Uterus (tissue), 4 donors: ENCODE measurements around the gene GCDH. TPM values are rescaled to one million over a fixed set of nuclear protein-coding genes. Genes with fewer than 3 reads are reported as not detected.
A peak's percentile ranks its signal among the peaks of the same experiment; 100 is the strongest.

ENCODE experiments used
- DNase-seq, 2 donors: peaks; one replicate each; pipeline ENCODE4 v3.0.0-alpha.2; 2019 to 2020
- H3K27ac ChIP-seq, 2 donors: fragments of 200-600 bp; sonication (generic); 1 replicate in 1 of 2; 2 replicates in 1 of 2; pipeline ENCODE4 v1.5.1; 2016 to 2018
- H3K27me3 ChIP-seq, 2 donors: fragments of 200-600 bp; sonication (generic); one replicate each; pipeline ENCODE4 v1.5.1; 2018 to 2019; ENCODE audit warnings: control low read depth in 1 of 2
- H3K36me3 ChIP-seq, 2 donors: fragments of 200-600 bp; sonication (generic); one replicate each; pipeline ENCODE4 v1.5.1; 2019; ENCODE audit warnings: control low read depth in 1 of 2
- H3K4me1 ChIP-seq, 2 donors: fragments of 200-600 bp; sonication (generic); one replicate each; pipeline ENCODE4 v1.5.1; 2018 to 2019; ENCODE audit warnings: control low read depth in 1 of 2
- H3K4me3 ChIP-seq, 2 donors: fragments of 200-600 bp; sonication (generic); 1 replicate in 1 of 2; 2 replicates in 1 of 2; pipeline ENCODE4 v1.5.1; 2018 to 2019; ENCODE audit warnings: mild to moderate bottlenecking in 1 of 2
- H3K9me3 ChIP-seq, 2 donors: fragments of 200-600 bp; sonication (generic); one replicate each; pipeline ENCODE4 v1.5.1; 2019; ENCODE audit warnings: control low read depth in 1 of 2
- CTCF ChIP-seq, 4 experiments: fragments of 200-600 bp in 2 of 4; fragments of 450-650 bp in 2 of 4; sonication (generic) in 2 of 4; IDR thresholded peaks; one replicate each; pipeline ENCODE4 v1.5.1; 2016 to 2019; ENCODE audit warnings: antibody characterized with exemption in 4 of 4, mild to moderate bottlenecking in 2 of 4, moderate library complexity in 1 of 4
- POLR2A ChIP-seq, 2 donors: fragments of 450-650 bp; IDR thresholded peaks; one replicate each; pipeline ENCODE4 v1.6.1; 2016; ENCODE audit warnings: antibody characterized with exemption in 2 of 2, mild to moderate bottlenecking in 1 of 2, moderate library complexity in 1 of 2
- intact Hi-C: fragments of 100-400 bp; cut with DNase I; formaldehyde crosslinking; loops from one replicate; pipeline ENCODE4 v1.15.1; 2023; ENCODE audit warnings: low total_unique reads
- total RNA-seq, 4 donors: library from RNA; depleted of rRNA in 3 of 4; stranded (reverse); fragments of >200 nt in 3 of 4; gene quantifications; one replicate each; pipeline versions ENCODE4 v1.1.0 to v1.2.4, GENCODE V29; 2014 to 2023
- donor health status: DM: yes; HTN: yes; CAD: no.

Gene GCDH
- total RNA-seq, 4 donors from 2014 or later, result 6.8 to 47.9 (median 18.2) TPM

GRCh38 chr19:12932392-12933286, 41.7 kb downstream of the GCDH start:
- Histone ChIP-seq H3K9me3 (no peaks in the 10 kb centered on the region), H3K36me3 (no peaks in the 10 kb centered on the region), H3K4me3 (peak overlapping the region; percentile 89 to 95), H3K4me1 (peaks cover 0 to 4% of the 10 kb centered on the region in 2 donors), H3K27me3 (no peaks in the 10 kb centered on the region), H3K27ac (peak overlapping the region; percentile 79 to 80)
- DNase-seq, result no peak
- no peak for TF ChIP-seq POLR2A (IDR thresholded peaks at IDR 0.05)
- no peak for TF ChIP-seq CTCF (IDR thresholded peaks at IDR 0.05)
- intact Hi-C loops, result no loop called here

GRCh38 chr19:12933287-12934072, 42.5 kb downstream of the GCDH start, which contains the start of gene FARSA:
Gene FARSA (minus strand): TSS chr19:12933711. CDS start chr19:12933696, 15 bp downstream.
- Histone ChIP-seq H3K36me3 (no peaks in the 10 kb centered on the region), H3K27ac (peak within 1 kb of the TSS; percentile 79 to 80), H3K4me3 (peak within 1 kb of the TSS; percentile 89 to 95), H3K9me3 (no peaks in the 10 kb centered on the region), H3K27me3 (no peaks in the 10 kb centered on the region), H3K4me1 (peaks cover 0 to 4% of the 10 kb centered on the region in 2 donors)
- TF ChIP-seq CTCF (IDR thresholded peaks at IDR 0.05) (peak in 1 of 4 experiments; percentile 8), POLR2A (IDR thresholded peaks at IDR 0.05) (peak in 1 of 2 donors; percentile 51)
- peak; percentile 91 to 92 for DNase-seq
- intact Hi-C loops, result no loop called here

- H3K27me3 ChIP-seq, result no peaks in the 10 kb centered on the region
- intact Hi-C loops, result no loop called here
- TF ChIP-seq CTCF (IDR thresholded peaks at IDR 0.05) (no peak), POLR2A (IDR thresholded peaks at IDR 0.05) (no peak)
- H3K9me3 ChIP-seq, result no peaks in the 10 kb centered on the region
- peaks cover 5 to 12% of the 10 kb centered on the region in 2 donors for H3K4me1 ChIP-seq
- H3K27ac ChIP-seq, result no peak overlapping the region
- no peaks in the 10 kb centered on the region for H3K36me3 ChIP-seq
- H3K4me3 ChIP-seq, result no peak overlapping the region
- no peak for DNase-seq
Observed at GRCh38 chr19:12935071-12935470, 44.1 kb downstream of the GCDH start.

- Histone ChIP-seq H3K27ac (no peak overlapping the region), H3K27me3 (no peaks in the 10 kb centered on the region), H3K36me3 (no peaks in the 10 kb centered on the region), H3K4me3 (no peak overlapping the region), H3K4me1 (peaks cover 7 to 22% of the 10 kb centered on the region in 2 donors), H3K9me3 (no peaks in the 10 kb centered on the region)
- no peak for TF ChIP-seq CTCF (IDR thresholded peaks at IDR 0.05)
- no peak for TF ChIP-seq POLR2A (IDR thresholded peaks at IDR 0.05)
- intact Hi-C loops, result no loop called here
- DNase-seq, result no peak
Observed at GRCh38 chr19:12936582-12936981, 45.6 kb downstream of the GCDH start.
